BE2C (cell line): ENCODE results near the gene PHTF1.

ENCODE experiments used
- DNase-seq: peaks from one replicate; pipeline ENCODE4 v3.0.0-alpha.2; 2020
- H3K27me3 ChIP-seq: fragments of 250-450 bp; sonication (Bioruptor Pico); 2 replicates; pipeline ENCODE4 v1.5.1; 2020; ENCODE audit warnings: mild to moderate bottlenecking
- H3K36me3 ChIP-seq: fragments of 250-450 bp; sonication (Bioruptor Pico); 2 replicates; pipeline ENCODE4 v1.5.1; 2020; ENCODE audit warnings: mild to moderate bottlenecking
- H3K4me1 ChIP-seq: fragments of 250-450 bp; sonication (Bioruptor Pico); 2 replicates; pipeline ENCODE4 v1.5.1; 2020
- H3K4me3 ChIP-seq: 2 replicates; pipeline ENCODE4 v1.5.1; 2011; ENCODE audit warnings: low read depth, low read length
- H3K9me3 ChIP-seq: fragments of 250-450 bp; sonication (Bioruptor Pico); 2 replicates; pipeline ENCODE4 v1.5.1; 2020
- TF ChIP-seq, protein P1 (sequence below): IDR thresholded peaks from 2 replicates; pipeline ENCODE4 v1.5.1; 2012; ENCODE audit warnings: mild to moderate bottlenecking, low read depth, low read length

PHTF1 gene

DNA sequence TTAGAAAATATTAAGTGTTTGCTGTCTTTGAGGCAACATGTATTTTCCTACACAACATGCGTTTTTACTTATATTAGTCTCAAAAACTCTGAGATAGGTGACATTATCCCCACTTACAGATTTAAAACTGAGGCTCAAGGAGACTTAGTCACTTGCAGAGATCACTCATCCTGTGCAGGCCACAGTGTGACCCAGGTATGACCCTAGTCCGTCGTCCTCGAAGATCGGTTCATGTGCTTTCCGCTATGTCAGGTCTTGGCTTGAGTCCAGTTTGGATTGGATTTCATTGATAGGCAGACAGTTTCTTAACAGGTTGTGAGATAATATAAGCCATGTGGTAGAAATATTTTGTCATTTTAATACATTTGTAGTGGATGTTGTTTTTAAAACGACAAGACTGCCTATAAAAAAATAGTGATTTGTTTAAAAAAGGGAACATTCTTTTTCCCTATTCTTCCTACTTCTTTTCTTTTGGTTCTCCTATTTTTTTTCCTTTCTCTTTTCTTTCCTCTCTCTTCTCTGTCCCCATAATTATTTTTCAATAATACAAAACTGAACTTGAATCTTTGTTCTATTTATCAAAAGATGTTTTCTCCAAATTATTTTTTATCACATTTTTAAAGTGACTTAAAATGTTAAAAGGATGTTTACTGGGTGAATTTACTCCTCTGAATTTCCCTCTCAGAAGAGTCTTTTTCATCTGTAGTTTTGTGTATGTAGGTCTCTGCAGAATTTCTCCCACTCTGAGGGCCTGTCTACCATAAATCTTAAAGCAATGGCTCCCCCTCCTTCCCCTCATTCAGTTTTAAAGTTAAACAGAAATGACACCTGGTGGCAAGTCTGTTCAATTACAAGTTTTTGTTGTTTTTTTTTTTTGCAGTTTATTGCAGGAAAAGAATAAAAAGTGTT lies 81.8 kb downstream of the PHTF1 start:
- TF ChIP-seq, protein P1, sequence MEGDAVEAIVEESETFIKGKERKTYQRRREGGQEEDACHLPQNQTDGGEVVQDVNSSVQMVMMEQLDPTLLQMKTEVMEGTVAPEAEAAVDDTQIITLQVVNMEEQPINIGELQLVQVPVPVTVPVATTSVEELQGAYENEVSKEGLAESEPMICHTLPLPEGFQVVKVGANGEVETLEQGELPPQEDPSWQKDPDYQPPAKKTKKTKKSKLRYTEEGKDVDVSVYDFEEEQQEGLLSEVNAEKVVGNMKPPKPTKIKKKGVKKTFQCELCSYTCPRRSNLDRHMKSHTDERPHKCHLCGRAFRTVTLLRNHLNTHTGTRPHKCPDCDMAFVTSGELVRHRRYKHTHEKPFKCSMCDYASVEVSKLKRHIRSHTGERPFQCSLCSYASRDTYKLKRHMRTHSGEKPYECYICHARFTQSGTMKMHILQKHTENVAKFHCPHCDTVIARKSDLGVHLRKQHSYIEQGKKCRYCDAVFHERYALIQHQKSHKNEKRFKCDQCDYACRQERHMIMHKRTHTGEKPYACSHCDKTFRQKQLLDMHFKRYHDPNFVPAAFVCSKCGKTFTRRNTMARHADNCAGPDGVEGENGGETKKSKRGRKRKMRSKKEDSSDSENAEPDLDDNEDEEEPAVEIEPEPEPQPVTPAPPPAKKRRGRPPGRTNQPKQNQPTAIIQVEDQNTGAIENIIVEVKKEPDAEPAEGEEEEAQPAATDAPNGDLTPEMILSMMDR, result peak; percentile 62
- peak; percentile 60 for DNase-seq
- peaks cover 19% of the 10 kb centered on the region for H3K4me1 ChIP-seq
- peaks cover 29% of the 10 kb centered on the region for H3K36me3 ChIP-seq
- H3K9me3 ChIP-seq, result no peaks in the 10 kb centered on the region
- no peak overlapping the region for H3K4me3 ChIP-seq
- no peaks in the 10 kb centered on the region for H3K27me3 ChIP-seq

DNA sequence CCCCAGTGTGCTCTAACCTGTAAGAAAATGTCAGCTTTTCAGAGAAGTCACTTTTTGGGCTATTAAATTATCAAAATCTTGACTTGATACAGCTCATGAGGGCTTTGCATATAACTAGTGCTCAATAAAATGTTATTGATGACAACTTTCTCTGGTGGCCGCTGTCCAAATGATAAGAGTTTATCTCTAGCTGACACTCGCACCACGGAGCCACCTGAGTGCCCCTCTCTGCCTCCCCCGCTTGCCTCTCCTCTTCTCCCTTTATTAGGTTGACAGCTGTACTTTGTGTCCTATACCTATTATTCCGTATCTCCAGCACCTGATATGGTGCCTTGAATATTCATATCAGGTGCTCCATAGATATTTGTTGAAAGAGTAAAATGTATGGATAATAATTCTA lies 82.8 kb downstream of the PHTF1 start:
- Histone ChIP-seq H3K36me3 (peaks cover 33% of the 10 kb centered on the region), H3K27me3 (no peaks in the 10 kb centered on the region), H3K4me3 (no peak overlapping the region), H3K4me1 (peaks cover 19% of the 10 kb centered on the region), H3K9me3 (no peaks in the 10 kb centered on the region)
- TF ChIP-seq, protein P1, result no peak
- DNase-seq, result no peak

DNA sequence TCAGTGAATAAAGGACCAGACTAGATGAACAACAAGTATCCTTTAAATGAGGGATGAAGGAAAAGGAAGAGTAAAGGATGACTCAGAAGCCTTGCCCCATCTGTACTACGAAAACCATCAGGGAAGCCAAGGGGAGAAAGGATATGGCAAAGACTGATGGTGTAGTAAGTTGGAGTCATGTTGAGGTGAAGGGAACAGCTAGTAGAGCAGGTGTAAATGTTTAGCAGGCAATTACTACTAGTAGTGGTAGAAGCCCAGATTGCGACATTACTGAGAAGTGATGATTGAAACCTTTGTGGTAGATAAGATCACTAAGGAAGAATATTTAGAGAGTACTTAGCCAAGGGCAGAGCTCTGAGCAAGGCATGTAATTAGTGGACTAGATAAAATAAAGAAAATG lies 84.0 kb downstream of the PHTF1 start:
- Histone ChIP-seq H3K36me3 (peaks cover 28% of the 10 kb centered on the region), H3K4me1 (peaks cover 19% of the 10 kb centered on the region), H3K9me3 (no peaks in the 10 kb centered on the region), H3K27me3 (no peaks in the 10 kb centered on the region), H3K4me3 (no peak overlapping the region)
- DNase-seq, result no peak
- TF ChIP-seq, protein P1, result no peak

DNA sequence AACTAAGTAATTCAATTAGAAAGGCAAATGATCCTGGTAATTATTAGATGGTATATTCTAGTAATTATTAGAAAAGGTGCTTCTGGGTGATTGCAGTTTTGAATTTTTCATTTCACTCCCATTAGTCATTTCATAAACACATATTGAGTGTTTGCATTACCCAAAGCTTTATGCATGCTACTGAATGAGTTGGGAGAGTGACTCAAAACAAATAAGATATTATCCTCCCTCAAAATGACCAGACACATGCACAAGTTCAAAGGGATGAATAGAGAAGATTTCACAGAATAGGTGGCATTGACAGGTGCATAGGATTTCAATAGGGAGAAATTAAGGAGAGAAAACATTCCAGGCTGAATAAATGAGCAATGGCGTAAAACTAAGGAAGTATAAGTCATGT lies 84.7 kb downstream of the PHTF1 start:
- TF ChIP-seq, protein P1, result no peak
- Histone ChIP-seq H3K4me1 (peaks cover 19% of the 10 kb centered on the region), H3K4me3 (no peak overlapping the region), H3K27me3 (no peaks in the 10 kb centered on the region), H3K9me3 (no peaks in the 10 kb centered on the region), H3K36me3 (peaks cover 29% of the 10 kb centered on the region)
- no peak for DNase-seq

DNA sequence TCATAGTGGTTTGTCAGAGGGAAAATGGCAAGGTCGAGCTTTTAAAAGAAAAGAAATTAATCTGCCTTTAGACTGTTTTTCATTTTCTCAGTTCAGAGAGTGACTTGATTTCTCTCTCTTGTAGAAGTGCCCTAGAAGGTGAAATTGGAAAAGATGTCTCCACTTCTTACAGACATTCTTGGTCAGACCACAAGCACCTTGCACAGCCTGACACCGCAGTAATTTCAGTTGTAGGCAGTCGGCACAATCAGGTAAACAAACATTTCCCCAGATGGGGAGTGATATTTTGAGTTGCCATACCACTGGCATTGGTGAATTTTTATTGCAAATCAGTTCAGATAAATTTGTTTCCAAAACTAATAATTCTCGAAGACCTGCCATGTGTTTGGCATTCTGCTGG lies 86.8 kb downstream of the PHTF1 start:
- no peak for DNase-seq
- H3K4me3 ChIP-seq, result no peak overlapping the region
- peaks cover 16% of the 10 kb centered on the region for H3K4me1 ChIP-seq
- H3K9me3 ChIP-seq, result no peaks in the 10 kb centered on the region
- no peaks in the 10 kb centered on the region for H3K27me3 ChIP-seq
- TF ChIP-seq, protein P1, result no peak
- peaks cover 41% of the 10 kb centered on the region for H3K36me3 ChIP-seq

DNA sequence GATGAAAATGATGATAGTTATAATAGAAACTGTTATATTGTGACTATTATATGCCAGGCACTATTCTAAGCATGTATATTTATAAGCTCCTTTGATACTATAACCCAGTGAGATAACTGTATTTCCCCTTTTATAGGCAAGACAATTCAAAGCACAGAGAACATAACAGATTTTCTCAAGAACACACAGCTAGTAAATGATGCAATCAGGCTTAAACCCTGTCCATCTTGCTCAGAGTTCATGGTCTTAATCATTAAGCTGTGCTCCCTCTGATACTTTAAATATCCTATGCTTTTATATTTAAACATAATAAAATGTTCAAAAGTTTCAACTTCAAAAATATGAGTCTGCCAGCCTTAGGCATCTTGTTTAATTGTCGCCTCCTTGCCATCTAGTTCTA lies 88.6 kb downstream of the PHTF1 start:
- Histone ChIP-seq H3K4me1 (peaks cover 8% of the 10 kb centered on the region), H3K9me3 (no peaks in the 10 kb centered on the region), H3K27me3 (no peaks in the 10 kb centered on the region), H3K36me3 (peaks cover 56% of the 10 kb centered on the region), H3K4me3 (no peak overlapping the region)
- TF ChIP-seq, protein P1, result no peak
- no peak for DNase-seq
